Tongue (tissue), 2 donors: Measurements from ENCODE around the gene SPOCK1. TPM values are rescaled to one million over a fixed set of nuclear protein-coding genes. Genes with fewer than 3 reads are reported as not detected.

Source experiments
- DNase-seq: peaks from one replicate; pipeline ENCODE4 v3.0.0-alpha.2; 2015
- total RNA-seq: library from RNA; depleted of rRNA; stranded (reverse); fragments of >200 nt; gene quantifications from one replicate; pipeline ENCODE4 v1.2.3, GENCODE V29; 2014

The SPOCK1 gene
- total RNA-seq, 1 donor from 2014 or later: 12.3 TPM

- peak; percentile 17 for DNase-seq
Measured at GRCh38 chr5:137218471-137218870, 280.7 kb downstream of the SPOCK1 start.

GRCh38 chr5:137217599-137218200, 281.4 kb downstream of the SPOCK1 start:
- DNase-seq: no peak

- DNase-seq: no peak
Measured at GRCh38 chr5:137216976-137217598, 282.0 kb downstream of the SPOCK1 start.

- no peak for DNase-seq
Measured at GRCh38 chr5:137215780-137216179, 283.3 kb downstream of the SPOCK1 start.

GRCh38 chr5:137215261-137215660, 283.9 kb downstream of the SPOCK1 start:
- no peak for DNase-seq

GRCh38 chr5:137214446-137215189, 284.5 kb downstream of the SPOCK1 start:
- no peak for DNase-seq

- DNase-seq: no peak
Measured at GRCh38 chr5:137212471-137212870, 286.7 kb downstream of the SPOCK1 start.

- DNase-seq: no peak
Measured at GRCh38 chr5:137209232-137209809, 289.8 kb downstream of the SPOCK1 start.

- DNase-seq: no peak
Measured at GRCh38 chr5:137207023-137207760, 291.9 kb downstream of the SPOCK1 start.

GRCh38 chr5:137206030-137206715, 293.0 kb downstream of the SPOCK1 start:
- peak; percentile 29 for DNase-seq

GRCh38 chr5:137205231-137206027, 293.7 kb downstream of the SPOCK1 start:
- DNase-seq: no peak

GRCh38 chr5:137203011-137203632, 296.0 kb downstream of the SPOCK1 start:
- DNase-seq: no peak

GRCh38 chr5:137201876-137202275, 297.2 kb downstream of the SPOCK1 start:
- DNase-seq: no peak

- no peak for DNase-seq
Measured at GRCh38 chr5:137200906-137201700, 298.0 kb downstream of the SPOCK1 start.

GRCh38 chr5:137199966-137200365, 299.2 kb downstream of the SPOCK1 start:
- no peak for DNase-seq

GRCh38 chr5:137199201-137199600, 299.9 kb downstream of the SPOCK1 start:
- no peak for DNase-seq

- no peak for DNase-seq
Measured at GRCh38 chr5:137195483-137195882, 303.6 kb downstream of the SPOCK1 start.

GRCh38 chr5:137194300-137194699, 304.8 kb downstream of the SPOCK1 start:
- no peak for DNase-seq

- no peak for DNase-seq
Measured at GRCh38 chr5:137192293-137192743, 306.8 kb downstream of the SPOCK1 start.
